Vagina (tissue), 2 donors: ENCODE data around the gene CAPZA1. TPM values are rescaled to one million over a fixed set of nuclear protein-coding genes. Genes with fewer than 3 reads are reported as not detected.

Experiments
- DNase-seq, 2 donors: peaks; one replicate each; pipeline ENCODE4 v3.0.0-alpha.2; 2017; ENCODE audit errors: extremely low spot score in 2 of 2
- H3K27ac ChIP-seq: fragments of 200-600 bp; sonication (generic); one replicate; pipeline ENCODE4 v1.5.1; 2019
- H3K27me3 ChIP-seq: fragments of 200-600 bp; sonication (generic); one replicate; pipeline ENCODE4 v1.5.1; 2019
- H3K36me3 ChIP-seq, 2 donors: fragments of 200-600 bp; sonication (generic); one replicate each; pipeline ENCODE4 v1.5.1; 2017 to 2019
- H3K4me1 ChIP-seq: fragments of 200-600 bp; sonication (generic); one replicate; pipeline ENCODE4 v1.5.1; 2019
- H3K4me3 ChIP-seq, 2 donors: fragments of 200-600 bp; sonication (generic); 1 replicate in 1 of 2; 2 replicates in 1 of 2; pipeline ENCODE4 v1.5.1; 2016 to 2019
- H3K9me3 ChIP-seq: fragments of 200-600 bp; sonication (generic); one replicate; pipeline ENCODE4 v1.5.1; 2019
- POLR2A ChIP-seq, 2 donors: fragments of 450-650 bp; IDR thresholded peaks; one replicate each; pipeline ENCODE4 v1.6.1; 2017; ENCODE audit warnings: antibody characterized with exemption in 2 of 2, mild to moderate bottlenecking in 2 of 2, moderate library complexity in 2 of 2
- POLR2AphosphoS5 ChIP-seq, 2 donors: sonication (generic); formaldehyde crosslinking; IDR thresholded peaks; one replicate each; pipeline ENCODE4 v1.9.0; 2017; ENCODE audit warnings: antibody characterized with exemption in 2 of 2, mild to moderate bottlenecking in 2 of 2, low read depth in 1 of 2; ENCODE audit not compliant: insufficient read depth in 1 of 2
- intact Hi-C: fragments of 100-400 bp; cut with DNase I; formaldehyde crosslinking; loops from one replicate; pipeline ENCODE4 v1.15.1; 2023
- total RNA-seq: library from RNA; depleted of rRNA; stranded (reverse); fragments of >200 nt; gene quantifications from one replicate; pipeline ENCODE4 v1.2.3, GENCODE V29; 2016
- TF ChIP-seq, protein P1 (sequence below), 3 experiments: fragments of 450-650 bp in 2 of 3; fragments of 200-600 bp in 1 of 3; sonication (generic) in 1 of 3; IDR thresholded peaks; one replicate each; pipeline ENCODE4 v1.5.1; 2017 to 2019; ENCODE audit warnings: antibody characterized with exemption in 3 of 3, mild to moderate bottlenecking in 2 of 3, moderate library complexity in 2 of 3

Gene CAPZA1
- total RNA-seq, 1 donor from 2014 or later, result 126 TPM

- TF ChIP-seq, protein P1, sequence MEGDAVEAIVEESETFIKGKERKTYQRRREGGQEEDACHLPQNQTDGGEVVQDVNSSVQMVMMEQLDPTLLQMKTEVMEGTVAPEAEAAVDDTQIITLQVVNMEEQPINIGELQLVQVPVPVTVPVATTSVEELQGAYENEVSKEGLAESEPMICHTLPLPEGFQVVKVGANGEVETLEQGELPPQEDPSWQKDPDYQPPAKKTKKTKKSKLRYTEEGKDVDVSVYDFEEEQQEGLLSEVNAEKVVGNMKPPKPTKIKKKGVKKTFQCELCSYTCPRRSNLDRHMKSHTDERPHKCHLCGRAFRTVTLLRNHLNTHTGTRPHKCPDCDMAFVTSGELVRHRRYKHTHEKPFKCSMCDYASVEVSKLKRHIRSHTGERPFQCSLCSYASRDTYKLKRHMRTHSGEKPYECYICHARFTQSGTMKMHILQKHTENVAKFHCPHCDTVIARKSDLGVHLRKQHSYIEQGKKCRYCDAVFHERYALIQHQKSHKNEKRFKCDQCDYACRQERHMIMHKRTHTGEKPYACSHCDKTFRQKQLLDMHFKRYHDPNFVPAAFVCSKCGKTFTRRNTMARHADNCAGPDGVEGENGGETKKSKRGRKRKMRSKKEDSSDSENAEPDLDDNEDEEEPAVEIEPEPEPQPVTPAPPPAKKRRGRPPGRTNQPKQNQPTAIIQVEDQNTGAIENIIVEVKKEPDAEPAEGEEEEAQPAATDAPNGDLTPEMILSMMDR (IDR thresholded peaks at IDR 0.05), result no peak
- TF ChIP-seq POLR2AphosphoS5 (IDR thresholded peaks at IDR 0.05; ENCODE audit: insufficient read depth in 1 of 2, low read depth in 1 of 2), result peak; percentile 88 to 90
- peak in 1 of 2 donors; percentile 74 for TF ChIP-seq POLR2A (IDR thresholded peaks at IDR 0.05)
- H3K4me1 ChIP-seq, result peaks cover 65% of the 10 kb centered on the region
- intact Hi-C loops, result loop anchor here (5.0 kb wide), 1 partner anchor 313 kb away; no protein-coding TSS in a partner anchor
- H3K27ac ChIP-seq, result peak overlapping the region; percentile 99
- no peaks in the 10 kb centered on the region for H3K27me3 ChIP-seq
- H3K9me3 ChIP-seq, result no peaks in the 10 kb centered on the region
- peak in 1 of 2 donors; percentile 98 for DNase-seq
- H3K4me3 ChIP-seq, result peak overlapping the region; percentile 98 to 99
- H3K36me3 ChIP-seq, result peaks cover 0 to 11% of the 10 kb centered on the region in 2 donors
These were observed 85.4 kb downstream of the CAPZA1 start for GRCh38 chr1:112704934-112705627.

DNA sequence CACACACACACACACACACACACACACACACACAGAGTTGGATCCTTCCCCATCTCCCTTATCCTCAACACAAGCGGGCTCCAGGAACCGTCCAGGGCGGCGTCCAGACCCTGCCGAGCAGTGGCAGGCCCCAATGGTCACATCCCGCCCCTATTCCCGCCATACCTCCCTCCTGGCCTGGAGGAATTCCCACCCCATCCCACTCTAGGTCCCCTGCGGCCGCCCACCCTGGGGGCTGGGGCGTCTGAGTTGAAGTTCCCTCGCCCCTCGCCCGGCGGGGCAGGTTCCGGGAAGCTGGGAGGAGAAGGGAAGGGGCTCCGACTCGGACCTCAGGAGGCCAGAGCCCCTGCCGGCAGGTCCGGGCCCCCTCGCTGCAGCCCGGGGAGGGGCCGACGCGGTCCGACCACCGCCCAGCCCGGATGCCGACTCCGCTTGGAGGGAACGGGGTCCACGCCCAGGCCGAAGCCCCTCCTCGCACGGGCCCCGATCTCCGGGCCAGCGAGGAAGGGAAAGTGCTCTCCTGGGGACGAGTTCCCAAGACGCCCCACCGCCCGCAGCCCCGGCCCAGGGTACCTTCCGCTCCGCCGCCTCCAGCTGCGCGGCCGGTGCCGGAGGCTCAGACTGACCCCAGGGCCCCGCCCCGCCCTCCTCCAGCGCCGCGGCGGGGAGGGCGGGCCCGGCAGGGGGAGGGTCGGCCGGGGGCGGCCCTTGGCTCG lies 87.0 kb downstream of the CAPZA1 start, which contains the start of gene RHOC:
Gene RHOC (minus strand): TSS at position 623 of the 716 bp plus-strand sequence. CDS start 3,328 bp downstream, outside the sequence.
- H3K4me1 ChIP-seq, result peaks cover 50% of the 10 kb centered on the region
- H3K36me3 ChIP-seq, result peaks cover 0 to 11% of the 10 kb centered on the region in 2 donors
- H3K9me3 ChIP-seq, result no peaks in the 10 kb centered on the region
- no peak for DNase-seq
- peak within 1 kb of the TSS; percentile 98 to 99 for H3K4me3 ChIP-seq
- peak in 1 of 2 donors; percentile 87 for TF ChIP-seq POLR2A (IDR thresholded peaks at IDR 0.05)
- TF ChIP-seq, protein P1 (IDR thresholded peaks at IDR 0.05), result no peak
- TF ChIP-seq POLR2AphosphoS5 (IDR thresholded peaks at IDR 0.05; ENCODE audit: insufficient read depth in 1 of 2, low read depth in 1 of 2), result peak in 1 of 2 donors; percentile 91
- peak within 1 kb of the TSS; percentile 99 for H3K27ac ChIP-seq
- intact Hi-C loops, result loop anchor here (2.0 to 5.0 kb wide), 2 partner anchors 88 to 314 kb away; partner anchors contain the start of genes CAPZA1 and ST7L
- no peaks in the 10 kb centered on the region for H3K27me3 ChIP-seq

- H3K4me1 ChIP-seq, result peaks cover 42% of the 10 kb centered on the region
- peaks cover 0 to 11% of the 10 kb centered on the region in 2 donors for H3K36me3 ChIP-seq
- H3K4me3 ChIP-seq, result peak overlapping the region; percentile 98 to 99
- TF ChIP-seq POLR2AphosphoS5 (IDR thresholded peaks at IDR 0.05; ENCODE audit: insufficient read depth in 1 of 2, low read depth in 1 of 2) (peak in 1 of 2 donors; percentile 33), POLR2A (IDR thresholded peaks at IDR 0.05) (no peak)
- TF ChIP-seq, protein P1 (IDR thresholded peaks at IDR 0.05), result peak; percentile 78 to 92 (median 89)
- peak overlapping the region; percentile 99 for H3K27ac ChIP-seq
- intact Hi-C loops, result loop anchor here (2.0 to 5.0 kb wide), 2 partner anchors 89 to 315 kb away; partner anchors contain the start of genes CAPZA1 and ST7L
- no peaks in the 10 kb centered on the region for H3K9me3 ChIP-seq
- no peak for DNase-seq
- H3K27me3 ChIP-seq, result no peaks in the 10 kb centered on the region
These were observed 87.8 kb downstream of the CAPZA1 start for GRCh38 chr1:112707221-112708001.

DNA sequence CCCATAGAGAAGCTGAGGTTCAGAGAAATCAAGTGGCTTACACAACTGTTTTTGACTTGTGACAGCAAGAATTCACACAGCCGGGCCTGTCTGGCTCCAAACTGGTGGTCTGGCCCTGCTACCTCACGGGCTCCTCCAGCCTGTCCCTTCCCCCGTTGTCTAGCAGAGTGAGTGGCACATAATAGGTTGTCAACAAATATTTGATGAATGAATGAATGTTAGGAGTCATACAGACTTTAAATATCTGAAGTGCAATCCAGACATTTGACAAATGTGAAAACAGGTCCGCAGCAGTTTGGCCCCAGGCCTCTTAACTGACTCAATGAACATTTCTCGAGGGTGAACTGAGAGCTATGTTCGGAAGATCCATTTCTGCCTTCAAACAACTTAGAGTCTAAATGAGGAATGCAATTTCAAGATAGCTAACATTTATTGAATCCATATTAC lies 88.4 kb downstream of the CAPZA1 start:
- Histone ChIP-seq H3K4me3 (no peak overlapping the region), H3K9me3 (no peaks in the 10 kb centered on the region), H3K27ac (peak overlapping the region; percentile 99), H3K4me1 (peaks cover 36% of the 10 kb centered on the region), H3K36me3 (peaks cover 0 to 9% of the 10 kb centered on the region in 2 donors), H3K27me3 (no peaks in the 10 kb centered on the region)
- TF ChIP-seq POLR2AphosphoS5 (IDR thresholded peaks at IDR 0.05; ENCODE audit: insufficient read depth in 1 of 2, low read depth in 1 of 2), result no peak
- TF ChIP-seq, protein P1 (IDR thresholded peaks at IDR 0.05), result no peak
- no peak for TF ChIP-seq POLR2A (IDR thresholded peaks at IDR 0.05)
- intact Hi-C loops, result loop anchor here (5.0 kb wide), 1 partner anchor 316 kb away; no protein-coding TSS in a partner anchor
- DNase-seq, result no peak
